ENCODE data around the gene EPAS1.

The EPAS1 gene

GRCh38 chr2:46296840-46297545 is at the start of gene EPAS1:
Gene EPAS1 (plus strand): TSS chr2:46297407. CDS start chr2:46297912, 505 bp downstream.
- peak; percentile 67 for DNase-seq

- DNase-seq, result no peak
Measured at GRCh38 chr2:46248171-46248570, 49.0 kb upstream of the EPAS1 start.

- no peak for DNase-seq
Measured at GRCh38 chr2:46249654-46250053, 47.6 kb upstream of the EPAS1 start.

- DNase-seq, result no peak
Measured at GRCh38 chr2:46252891-46253659, 44.1 kb upstream of the EPAS1 start.

- no peak for DNase-seq
Measured at GRCh38 chr2:46254474-46254873, 42.7 kb upstream of the EPAS1 start.

- DNase-seq, result no peak
Measured at GRCh38 chr2:46256563-46257142, 40.6 kb upstream of the EPAS1 start.

- peak; percentile 85 for DNase-seq
Measured at GRCh38 chr2:46257476-46257875, 39.7 kb upstream of the EPAS1 start.

GRCh38 chr2:46257980-46258379 is 39.2 kb upstream of the EPAS1 start:
- no peak for DNase-seq

GRCh38 chr2:46258937-46259776 is 38.0 kb upstream of the EPAS1 start:
- no peak for DNase-seq

GRCh38 chr2:46259777-46260168 is 37.4 kb upstream of the EPAS1 start:
- DNase-seq, result no peak

- no peak for DNase-seq
Measured at GRCh38 chr2:46260305-46260704, 36.9 kb upstream of the EPAS1 start.

- no peak for DNase-seq
Measured at GRCh38 chr2:46262248-46262938, 34.8 kb upstream of the EPAS1 start.

- no peak for DNase-seq
Measured at GRCh38 chr2:46263347-46263746, 33.9 kb upstream of the EPAS1 start.

GRCh38 chr2:46264447-46264846 is 32.8 kb upstream of the EPAS1 start:
- no peak for DNase-seq

GRCh38 chr2:46266134-46266533 is 31.1 kb upstream of the EPAS1 start:
- no peak for DNase-seq

- DNase-seq, result no peak
Measured at GRCh38 chr2:46267616-46268015, 29.6 kb upstream of the EPAS1 start.

- DNase-seq, result no peak
Measured at GRCh38 chr2:46268196-46268595, 29.0 kb upstream of the EPAS1 start.

GRCh38 chr2:46269001-46269400 is 28.2 kb upstream of the EPAS1 start:
- DNase-seq, result no peak

- DNase-seq, result no peak
Measured at GRCh38 chr2:46269544-46270273, 27.5 kb upstream of the EPAS1 start.

GRCh38 chr2:46270384-46270783 is 26.8 kb upstream of the EPAS1 start:
- no peak for DNase-seq

GRCh38 chr2:46273225-46273863 is 23.9 kb upstream of the EPAS1 start:
- no peak for DNase-seq
